Right atrium auricular region (tissue), 2 donors: ENCODE results near the gene SP110. TPM values are rescaled to one million over a fixed set of nuclear protein-coding genes. Genes with fewer than 3 reads are reported as not detected.

Experiments used
- DNase-seq: peaks from one replicate; pipeline ENCODE4 v3.0.0-alpha.2; 2019; ENCODE audit warnings: low spot score
- H3K27ac ChIP-seq, 2 donors: fragments of 200-600 bp; sonication (generic); 1 replicate in 1 of 2; 2 replicates in 1 of 2; pipeline ENCODE4 v1.5.1; 2016 to 2019
- H3K27me3 ChIP-seq, 2 donors: fragments of 200-600 bp; sonication (generic); one replicate each; pipeline versions ENCODE4 v1.5.1 to v1.6.0; 2017 to 2019
- H3K36me3 ChIP-seq: fragments of 200-600 bp; sonication (generic); one replicate; pipeline ENCODE4 v1.5.1; 2016
- H3K4me1 ChIP-seq, 2 donors: fragments of 200-600 bp; sonication (generic); one replicate each; pipeline versions ENCODE4 v1.5.1 to v1.6.0; 2017 to 2019
- H3K4me3 ChIP-seq, 2 donors: fragments of 200-600 bp; sonication (generic); 1 replicate in 1 of 2; 2 replicates in 1 of 2; pipeline ENCODE4 v1.5.1; 2017 to 2019; ENCODE audit warnings: mild to moderate bottlenecking in 1 of 2, moderate library complexity in 1 of 2
- H3K9me3 ChIP-seq, 2 donors: fragments of 200-600 bp; sonication (generic); one replicate each; pipeline ENCODE4 v1.5.1; 2019
- total RNA-seq, 2 donors: library from RNA; depleted of rRNA; stranded (reverse); fragments of >200 nt; gene quantifications; one replicate each; pipeline ENCODE4 v1.1.0, GENCODE V29; 2016
- TF ChIP-seq, protein P1 (sequence below), 2 donors: fragments of 200-600 bp; sonication (generic); IDR thresholded peaks; one replicate each; pipeline ENCODE4 v1.5.1; 2019; ENCODE audit warnings: antibody characterized with exemption in 2 of 2

Gene SP110
- total RNA-seq, 2 donors from 2014 or later, result 7.5 to 10.3 TPM

DNA sequence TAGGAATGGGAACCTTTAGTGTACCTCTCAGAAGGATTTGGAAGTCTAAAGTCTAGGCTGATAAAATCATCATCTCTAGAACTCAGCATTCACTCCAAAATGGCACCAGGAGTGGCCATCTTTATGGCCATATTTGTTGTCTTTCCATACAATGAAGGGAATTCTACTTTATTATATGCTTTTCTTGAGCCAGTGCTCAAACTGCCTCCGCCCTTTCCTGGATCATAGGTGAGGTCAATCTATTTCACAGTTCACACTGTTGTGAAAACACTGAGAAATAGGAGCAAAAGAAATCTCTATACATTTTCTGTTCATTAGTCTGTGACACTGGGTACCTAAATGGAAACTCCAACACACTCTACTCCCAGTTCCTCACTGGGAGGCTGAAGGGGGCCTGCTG is 55.6 kb downstream of the SP110 start:
- H3K4me3 ChIP-seq, result no peak overlapping the region
- H3K27ac ChIP-seq, result no peak overlapping the region
- no peaks in the 10 kb centered on the region for H3K36me3 ChIP-seq
- no peaks in the 10 kb centered on the region for H3K4me1 ChIP-seq
- DNase-seq, result no peak
- TF ChIP-seq, protein P1, sequence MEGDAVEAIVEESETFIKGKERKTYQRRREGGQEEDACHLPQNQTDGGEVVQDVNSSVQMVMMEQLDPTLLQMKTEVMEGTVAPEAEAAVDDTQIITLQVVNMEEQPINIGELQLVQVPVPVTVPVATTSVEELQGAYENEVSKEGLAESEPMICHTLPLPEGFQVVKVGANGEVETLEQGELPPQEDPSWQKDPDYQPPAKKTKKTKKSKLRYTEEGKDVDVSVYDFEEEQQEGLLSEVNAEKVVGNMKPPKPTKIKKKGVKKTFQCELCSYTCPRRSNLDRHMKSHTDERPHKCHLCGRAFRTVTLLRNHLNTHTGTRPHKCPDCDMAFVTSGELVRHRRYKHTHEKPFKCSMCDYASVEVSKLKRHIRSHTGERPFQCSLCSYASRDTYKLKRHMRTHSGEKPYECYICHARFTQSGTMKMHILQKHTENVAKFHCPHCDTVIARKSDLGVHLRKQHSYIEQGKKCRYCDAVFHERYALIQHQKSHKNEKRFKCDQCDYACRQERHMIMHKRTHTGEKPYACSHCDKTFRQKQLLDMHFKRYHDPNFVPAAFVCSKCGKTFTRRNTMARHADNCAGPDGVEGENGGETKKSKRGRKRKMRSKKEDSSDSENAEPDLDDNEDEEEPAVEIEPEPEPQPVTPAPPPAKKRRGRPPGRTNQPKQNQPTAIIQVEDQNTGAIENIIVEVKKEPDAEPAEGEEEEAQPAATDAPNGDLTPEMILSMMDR (IDR thresholded peaks at IDR 0.05), result no peak
- no peaks in the 10 kb centered on the region for H3K27me3 ChIP-seq
- no peaks in the 10 kb centered on the region for H3K9me3 ChIP-seq

DNA sequence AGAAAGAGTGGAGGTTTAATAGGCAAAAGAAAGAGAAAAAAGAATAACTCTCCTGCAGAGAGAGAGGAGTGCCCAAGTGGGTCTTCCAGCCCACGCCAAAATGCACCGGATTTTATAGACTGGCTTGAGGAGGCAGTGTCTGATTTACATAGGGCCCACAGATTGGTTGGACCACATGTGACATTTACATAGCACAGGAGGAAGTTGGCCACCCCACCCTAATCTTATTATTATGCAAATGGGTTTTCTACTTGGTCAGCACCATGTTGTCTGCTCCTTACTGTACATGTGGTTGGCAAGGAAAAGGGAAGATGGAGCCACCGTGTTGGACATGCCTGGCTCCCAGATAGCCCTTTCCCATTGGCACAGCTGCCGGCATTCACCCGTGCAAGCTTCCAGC is 56.8 kb downstream of the SP110 start:
- H3K27ac ChIP-seq, result no peak overlapping the region
- no peak overlapping the region for H3K4me3 ChIP-seq
- no peaks in the 10 kb centered on the region for H3K36me3 ChIP-seq
- DNase-seq, result no peak
- no peaks in the 10 kb centered on the region for H3K9me3 ChIP-seq
- no peaks in the 10 kb centered on the region for H3K4me1 ChIP-seq
- H3K27me3 ChIP-seq, result no peaks in the 10 kb centered on the region
- TF ChIP-seq, protein P1 (IDR thresholded peaks at IDR 0.05), result no peak

- DNase-seq, result no peak
- Histone ChIP-seq H3K36me3 (no peaks in the 10 kb centered on the region), H3K4me3 (no peak overlapping the region), H3K9me3 (no peaks in the 10 kb centered on the region), H3K4me1 (no peaks in the 10 kb centered on the region), H3K27ac (no peak overlapping the region), H3K27me3 (no peaks in the 10 kb centered on the region)
- TF ChIP-seq, protein P1 (IDR thresholded peaks at IDR 0.05), result no peak
These were observed 58.6 kb downstream of the SP110 start for GRCh38 chr2:230161184-230161583.

DNA sequence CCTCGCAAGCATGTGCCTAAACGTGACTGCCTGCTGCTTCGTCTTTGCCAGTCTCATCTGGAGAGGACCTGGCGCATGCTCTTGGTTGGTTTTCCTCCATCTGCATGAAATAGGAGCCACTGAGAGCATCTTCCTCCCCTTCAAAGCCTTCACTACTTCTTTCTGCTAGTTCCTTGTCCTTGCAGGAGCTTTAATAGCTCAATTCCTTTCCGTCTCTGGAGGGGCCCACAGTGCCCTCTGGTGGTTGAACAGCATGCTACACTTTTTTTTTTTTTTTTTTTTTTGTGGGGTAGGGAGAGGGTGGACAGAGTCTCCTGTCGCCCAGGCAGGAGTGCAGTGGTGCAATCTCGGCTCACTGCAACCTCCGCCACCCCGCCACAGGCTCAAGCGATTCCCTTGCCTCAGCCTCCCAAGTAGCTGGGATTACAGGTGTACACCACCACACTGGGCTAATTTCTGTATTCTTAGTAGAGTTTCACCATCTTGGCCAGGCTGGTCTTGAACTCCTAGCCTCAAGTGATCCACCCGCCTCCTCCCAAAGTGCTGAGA is 59.6 kb downstream of the SP110 start:
- no peaks in the 10 kb centered on the region for H3K36me3 ChIP-seq
- H3K27me3 ChIP-seq, result no peaks in the 10 kb centered on the region
- DNase-seq, result no peak
- H3K4me1 ChIP-seq, result no peaks in the 10 kb centered on the region
- TF ChIP-seq, protein P1 (IDR thresholded peaks at IDR 0.05), result peak; percentile 76 to 83
- no peak overlapping the region for H3K27ac ChIP-seq
- H3K4me3 ChIP-seq, result no peak overlapping the region
- H3K9me3 ChIP-seq, result no peaks in the 10 kb centered on the region

- Histone ChIP-seq H3K36me3 (no peaks in the 10 kb centered on the region), H3K9me3 (no peaks in the 10 kb centered on the region), H3K27me3 (no peaks in the 10 kb centered on the region)
These were observed 61.3 kb downstream of the SP110 start for GRCh38 chr2:230158468-230158867.

More at GRCh38 chr2:230158468-230158867, 61.3 kb downstream of the SP110 start:
- TF ChIP-seq, protein P1 (IDR thresholded peaks at IDR 0.05), result no peak
- H3K4me1 ChIP-seq, result no peaks in the 10 kb centered on the region
- H3K4me3 ChIP-seq, result no peak overlapping the region
- no peak for DNase-seq
- no peak overlapping the region for H3K27ac ChIP-seq
